H1 (cell line): Measurements from ENCODE around the gene AGAP1. TPM values are rescaled to one million over a fixed set of nuclear protein-coding genes. Genes with fewer than 3 reads are reported as not detected.

Experiments
- CTCF ChIA-PET: fragments of 300-600 bp; sonication (Branson Sonifier 250); formaldehyde crosslinking; loops from one replicate; lab custom pipeline; 2021; ENCODE audit not compliant: partially characterized antibody; lab: Charles Lee
- POLR2A ChIA-PET: fragments of 300-600 bp; sonication (Branson Sonifier 250); formaldehyde crosslinking; loops from one replicate; lab custom pipeline; 2021; ENCODE audit warnings: inconsistent platforms; ENCODE audit not compliant: partially characterized antibody; lab: Charles Lee
- DNase-seq, 2 experiments: peaks; one replicate each; pipeline versions ENCODE4 v3.0.0 to v3.0.0-alpha.2; 2010 to 2022; ENCODE audit warnings: low spot score in 2 of 2, low read depth in 1 of 2, mixed read lengths in 1 of 2
- FAIRE-seq: peaks from 2 replicates; lab custom pipeline; 2011; peaks lifted over from hg19 to GRCh38; lab: Jason Lieb, UNC
- H2AFZ ChIP-seq: 2 replicates; pipeline ENCODE4 v1.8.1; 2012; ENCODE audit warnings: low read length, inconsistent platforms
- H2AK5ac ChIP-seq: 2 replicates; pipeline ENCODE4 v1.6.1; 2013; ENCODE audit warnings: low read depth, low read length
- H2BK120ac ChIP-seq: replicated peaks from 2 replicates; pipeline ENCODE3; 2013; ENCODE audit warnings: low read depth, low read length, inconsistent platforms
- H2BK12ac ChIP-seq: 2 replicates; pipeline ENCODE4 v1.6.1; 2013; ENCODE audit warnings: low read depth, low read length
- H2BK15ac ChIP-seq: 2 replicates; pipeline ENCODE4 v1.6.1; 2013; ENCODE audit warnings: low read length
- H2BK20ac ChIP-seq: 2 replicates; pipeline ENCODE4 v1.6.1; 2013; ENCODE audit warnings: low read length
- H2BK5ac ChIP-seq: 2 replicates; pipeline ENCODE4 v1.6.1; 2013; ENCODE audit warnings: low read depth, low read length
- H3K14ac ChIP-seq: 2 replicates; pipeline ENCODE4 v1.6.1; 2013; ENCODE audit warnings: inconsistent platforms; ENCODE audit not compliant: insufficient read length
- H3K18ac ChIP-seq: 2 replicates; pipeline ENCODE4 v1.6.1; 2013; ENCODE audit warnings: low read length; ENCODE audit errors: extremely low read depth
- H3K23ac ChIP-seq: 2 replicates; pipeline ENCODE4 v1.6.1; 2013; ENCODE audit warnings: inconsistent platforms; ENCODE audit not compliant: insufficient read length
- H3K23me2 ChIP-seq: 2 replicates; pipeline ENCODE4 v1.6.1; 2013; ENCODE audit warnings: low read depth, low read length
- H3K27ac ChIP-seq: 2 replicates; pipeline ENCODE4 v1.6.1; 2011; ENCODE audit warnings: low read depth, low read length, inconsistent platforms
- H3K27me3 ChIP-seq, 4 experiments: replicated peaks in 1 of 4; 1 replicate in 1 of 4; 2 replicates in 3 of 4; pipeline versions ENCODE4 v1.6.1 to v1.8.1; 2011 to 2013; ENCODE audit warnings: low read length in 3 of 4, mild to moderate bottlenecking in 3 of 4, inconsistent platforms in 2 of 4, mixed read lengths in 2 of 4, moderate library complexity in 1 of 4; ENCODE audit not compliant: control insufficient read depth in 3 of 4, insufficient read depth in 3 of 4; ENCODE audit errors: extremely low read depth in 1 of 4
- H3K36me3 ChIP-seq, 4 experiments: 2 replicates each; pipeline versions ENCODE4 v1.6.1 to v1.8.1; 2011 to 2013; ENCODE audit warnings: mild to moderate bottlenecking in 4 of 4, low read length in 3 of 4, moderate library complexity in 2 of 4, control low read depth in 1 of 4, inconsistent platforms in 1 of 4; ENCODE audit not compliant: insufficient read depth in 4 of 4, control insufficient read depth in 2 of 4
- H3K4ac ChIP-seq: replicated peaks from 2 replicates; pipeline ENCODE3; 2013; ENCODE audit warnings: low read length, low read depth, mixed read lengths, inconsistent platforms; ENCODE audit not compliant: insufficient read length
- H3K4me1 ChIP-seq, 4 experiments: replicated peaks in 1 of 4; 1 replicate in 1 of 4; 2 replicates in 3 of 4; pipeline versions ENCODE4 v1.6.1 to v1.8.1; 2011 to 2013; ENCODE audit warnings: low read length in 3 of 4, inconsistent platforms in 2 of 4, mixed read lengths in 1 of 4; ENCODE audit not compliant: insufficient read depth in 4 of 4, control insufficient read depth in 3 of 4
- H3K4me2 ChIP-seq, 2 experiments: 2 replicates each; pipeline versions ENCODE4 v1.6.1 to v1.8.1; 2011 to 2013; ENCODE audit warnings: low read depth in 2 of 2, low read length in 2 of 2, control low read depth in 1 of 2, inconsistent platforms in 1 of 2, mild to moderate bottlenecking in 1 of 2; ENCODE audit not compliant: insufficient read depth in 1 of 2
- H3K4me3 ChIP-seq, 4 experiments: fragments of 200-600, 300-600 bp in 1 of 4; sonication (generic), shearing (Covaris generic), sonication (Bioruptor Twin) in 1 of 4; 2 replicates each; pipeline versions ENCODE4 v1.5.1 to v1.8.1; 2011 to 2016; ENCODE audit warnings: low read length in 4 of 4, low read depth in 3 of 4, control low read depth in 2 of 4, inconsistent platforms in 2 of 4, mild to moderate bottlenecking in 2 of 4, mixed read lengths in 1 of 4, moderate library complexity in 1 of 4; ENCODE audit not compliant: insufficient read depth in 2 of 4; ENCODE audit errors: extremely low read depth in 1 of 4
- H3K56ac ChIP-seq: replicated peaks from 2 replicates; pipeline ENCODE3; 2013; ENCODE audit warnings: low read depth, mild to moderate bottlenecking, mixed read lengths, low read length, inconsistent platforms; ENCODE audit not compliant: insufficient read length
- H3K79me1 ChIP-seq: 2 replicates; pipeline ENCODE4 v1.6.1; 2013; ENCODE audit warnings: low read depth, low read length, control low read depth
- H3K79me2 ChIP-seq, 2 experiments: 2 replicates each; pipeline versions ENCODE4 v1.6.1 to v1.8.1; 2012 to 2013; ENCODE audit warnings: low read length in 2 of 2, mild to moderate bottlenecking in 2 of 2, inconsistent platforms in 1 of 2; ENCODE audit not compliant: insufficient read depth in 2 of 2, control insufficient read depth in 1 of 2
- H3K9ac ChIP-seq, 4 experiments: replicated peaks in 1 of 4; 1 replicate in 1 of 4; 2 replicates in 3 of 4; pipeline versions ENCODE4 v1.6.1 to v1.8.1; 2011 to 2013; ENCODE audit warnings: low read depth in 3 of 4, low read length in 3 of 4, control low read depth in 2 of 4, mild to moderate bottlenecking in 2 of 4, moderate library complexity in 2 of 4, inconsistent platforms in 1 of 4; ENCODE audit errors: extremely low read depth in 1 of 4
- H3K9me3 ChIP-seq, 2 experiments: 2 replicates each; pipeline versions ENCODE4 v1.6.1 to v1.8.1; 2012 to 2013; ENCODE audit warnings: mild to moderate bottlenecking in 2 of 2, moderate library complexity in 2 of 2, control low read depth in 1 of 2, inconsistent platforms in 1 of 2, low read depth in 1 of 2, low read length in 1 of 2, mixed read lengths in 1 of 2; ENCODE audit not compliant: insufficient read depth in 2 of 2
- H4K20me1 ChIP-seq, 2 experiments: replicated peaks in 1 of 2; 2 replicates each; pipeline versions ENCODE3 to v1.8.1; 2011 to 2013; ENCODE audit warnings: inconsistent platforms in 2 of 2, low read length in 2 of 2, mild to moderate bottlenecking in 1 of 2; ENCODE audit not compliant: insufficient read depth in 2 of 2, control insufficient read depth in 1 of 2
- H4K5ac ChIP-seq: 2 replicates; pipeline ENCODE4 v1.6.1; 2013; ENCODE audit warnings: low read length, low read depth, mixed read lengths, inconsistent platforms; ENCODE audit not compliant: insufficient read length
- H4K8ac ChIP-seq: 2 replicates; pipeline ENCODE4 v1.8.0; 2013; ENCODE audit warnings: mild to moderate bottlenecking, moderate library complexity, low read length, inconsistent platforms; ENCODE audit not compliant: insufficient read depth; ENCODE audit errors: extremely low read depth
- H4K91ac ChIP-seq: replicated peaks from 2 replicates; pipeline ENCODE3; 2013; ENCODE audit warnings: low read length, mixed read lengths, inconsistent platforms; ENCODE audit not compliant: insufficient read length
- BACH1 ChIP-seq: IDR thresholded peaks from 2 replicates; pipeline ENCODE4 v1.6.1; 2012; ENCODE audit warnings: low read length, improper control_type of control experiment
- MAFK ChIP-seq: IDR thresholded peaks from 2 replicates; pipeline ENCODE4 v1.6.1; 2012; ENCODE audit warnings: low read depth, mild to moderate bottlenecking, improper control_type of control experiment, low read length
- TCF12 ChIP-seq: IDR thresholded peaks from 2 replicates; pipeline ENCODE4 v1.6.1; 2011; ENCODE audit warnings: low read depth, mild to moderate bottlenecking, low read length
- WGBS, 2 experiments: shearing (Covaris generic) in 1 of 2; methylation state at CpG; one replicate each; pipeline versions ENCODE4 v1.1.6 to v1.1.7; 2013 to 2015; ENCODE audit warnings: low lambda C conversion rate in 2 of 2, mixed read lengths in 2 of 2, inconsistent platforms in 1 of 2, low coverage in 1 of 2, missing lambda C conversion rate in 1 of 2; ENCODE audit not compliant: insufficient replicate concordance in 2 of 2, insufficient coverage in 1 of 2, insufficient read length in 1 of 2; ENCODE audit errors: extremely low coverage in 1 of 2, missing lambda C conversion rate in 1 of 2; 5-methylcytosine and 5-hydroxymethylcytosine counted together
- polyA plus RNA-seq, 7 experiments: library from polyadenylated mRNA; depleted of rRNA in 3 of 7; stranded (reverse) in 5 of 7; unstranded in 2 of 7; fragments of >200 nt in 5 of 7; fragments of 200-250 nt in 2 of 7; gene quantifications; 1 replicate in 5 of 7; 2 replicates in 1 of 7; 4 replicates in 1 of 7; pipeline versions ENCODE4 v1.2.1 to v1.2.3, GENCODE V29; 2011 to 2013; ENCODE audit warnings: missing spikeins in 2 of 7, mixed read lengths in 2 of 7
- total RNA-seq: library from RNA; stranded (reverse); fragmentation: NEBNext Ultra II Directional; extraction: Animal tissue kit (Norgen Biotek cat#: 25700); gene quantifications from 2 replicates; pipeline ENCODE4 v1.2.1, GENCODE V29; 2021

The AGAP1 gene
- total and polyA plus RNA-seq, 2 of the 8 experiments (the other 6 are each of a cell fraction or from before 2014, with no cell fraction given) = 18.1 to 39.4 TPM

- Histone ChIP-seq H2BK5ac (no peak overlapping the region), H2AK5ac (no peak overlapping the region), H4K91ac (no peak overlapping the region), H4K5ac (no peak overlapping the region), H2AFZ (no peak overlapping the region), H3K79me1 (no peaks in the 10 kb centered on the region), H3K56ac (no peak overlapping the region), H4K8ac (no peak overlapping the region), H2BK20ac (peak overlapping the region; percentile 68; the same call in 1 of the 2 replicates), H3K23ac (no peak overlapping the region), H3K9ac (no peak overlapping the region), H2BK15ac (no peak overlapping the region), H3K27ac (no peak overlapping the region), H2BK120ac (peak overlapping the region; percentile 4), H3K27me3 (peaks cover 94 to 100% (median 98%) of the 10 kb centered on the region in 4 experiments), H3K4ac (no peak overlapping the region), H3K9me3 (no peaks in the 10 kb centered on the region), H3K36me3 (peaks cover 0 to 7% (median 0%) of the 10 kb centered on the region in 4 experiments; a peak in 2 of 8 replicates), H4K20me1 (peaks cover 28% of the 10 kb centered on the region in 2 experiments), H3K14ac (no peak overlapping the region), H3K18ac (0 out of 2 replicates have a peak overlapping the region, but pooled peaks have one; percentile 17), H3K4me1 (peaks cover 22 to 74% (median 47%) of the 10 kb centered on the region in 4 experiments), H3K4me2 (peak overlapping the region; percentile 59 to 68), H3K23me2 (peaks cover 14% of the 10 kb centered on the region; the same call in 1 of the 2 replicates), H3K79me2 (no peaks in the 10 kb centered on the region), H3K4me3 (peak overlapping the region in 1 of 4 experiments; percentile 59; a peak in 2 of 8 replicates), H2BK12ac (0 out of 2 replicates have a peak overlapping the region, but pooled peaks have one; percentile 53)
- FAIRE-seq (no peak), DNase-seq (no peak)
- TF ChIP-seq BACH1 = peak; percentile 42; the same call in 1 of the 2 replicates
- TF ChIP-seq MAFK = no peak
- TF ChIP-seq TCF12 = no peak; the same call in 1 of the 2 replicates
- ChIA-PET POLR2A (interaction anchor here (0.7 to 4.9 kb wide), 4 partner anchors 10 to 205 kb away, joined by 3 to 54 read pairs (median 4); no protein-coding TSS in a partner anchor), CTCF (interaction anchor here (0.6 to 3.1 kb wide), 12 partner anchors 8 to 391 kb away, joined by 3 to 18 read pairs (median 3); no protein-coding TSS in a partner anchor)
- WGBS, 2 experiments = 8% methylated on average over 21 of the region's 21 CpGs; no CpG with 5 or more reads in 1 of the 2 experiments
Observed at GRCh38 chr2:236170590-236171165, 676.8 kb downstream of the AGAP1 start.
